A549 (cell line): ENCODE measurements around the gene PSD2. TPM values are rescaled to one million over a fixed set of nuclear protein-coding genes. Genes with fewer than 3 reads are reported as not detected.

Experiments
- ATAC-seq, 2 experiments: fragments of 200-7000 bp in 1 of 2; fragments of >200 bp in 1 of 2; cut with Nextera tagmentation in 1 of 2; cut with Tn5 transposase in 1 of 2; 3 replicates each; pipeline versions ENCODE4 v1.8.0 to v1.9.1; 2018 to 2020; ENCODE audit warnings: mild to moderate bottlenecking in 1 of 2, moderate library complexity in 1 of 2
- CTCF ChIA-PET: fragments of 300-600 bp; sonication (Branson Sonifier 250); formaldehyde crosslinking; extraction: SDS; loops from one replicate; lab custom pipeline; 2021; ENCODE audit warnings: antibody characterized with exemption, inconsistent platforms; lab: Yijun Ruan, JAX
- POLR2A ChIA-PET: fragments of 350-600 bp; formaldehyde crosslinking; extraction: SDS; loops from one replicate; lab custom pipeline; 2021; ENCODE audit warnings: antibody characterized with exemption, inconsistent platforms; lab: Yijun Ruan, JAX
- DNase-seq, 2 experiments: peaks; one replicate each; pipeline versions ENCODE4 v3.0.0 to v3.0.0-alpha.2; 2011 to 2016; ENCODE audit warnings: low read depth in 1 of 2, low spot score in 1 of 2
- FAIRE-seq: peaks from 2 replicates; lab custom pipeline; 2011; peaks lifted over from hg19 to GRCh38; lab: Jason Lieb, UNC
- H3K27ac ChIP-seq, 2 experiments: fragments of >200 bp; sonication (Bioruptor Twin); formaldehyde crosslinking; 3 replicates each; pipeline ENCODE4 v1.5.1; 2016 to 2017
- H3K4me1 ChIP-seq: fragments of >200 bp; sonication (Bioruptor Twin); formaldehyde crosslinking; 3 replicates; pipeline ENCODE4 v1.6.1; 2016
- H3K4me2 ChIP-seq: fragments of >200 bp; sonication (Bioruptor Twin); formaldehyde crosslinking; 3 replicates; pipeline ENCODE4 v1.6.1; 2016
- H3K4me3 ChIP-seq: fragments of >200 bp; sonication (Bioruptor Twin); formaldehyde crosslinking; 3 replicates; pipeline ENCODE4 v1.5.1; 2016
- H3K9me3 ChIP-seq: fragments of >200 bp; sonication (Bioruptor Twin); formaldehyde crosslinking; 3 replicates; pipeline ENCODE4 v1.6.1; 2016
- CBX8 ChIP-seq: fragments of 200-600 bp; sonication (generic); IDR thresholded peaks from 2 replicates; pipeline ENCODE4 v1.6.1; 2016
- CEBPB ChIP-seq, 2 experiments: fragments of >200 bp in 1 of 2; sonication (Bioruptor Twin) in 1 of 2; formaldehyde crosslinking in 1 of 2; IDR thresholded peaks; 2 replicates each; pipeline ENCODE4 v1.6.1; 2012 to 2016
- CHD2 ChIP-seq: fragments of 150-350 bp; IDR thresholded peaks from 2 replicates; pipeline ENCODE4 v1.6.1; 2014; ENCODE audit warnings: low read length; ENCODE audit not compliant: partially characterized antibody
- CHD4 ChIP-seq: fragments of 200-600 bp; sonication (generic); IDR thresholded peaks from 2 replicates; pipeline ENCODE4 v1.6.1; 2016; ENCODE audit warnings: antibody characterized with exemption, mild to moderate bottlenecking, borderline replicate concordance
- EHF ChIP-seq: fragments of 250-450 bp; sonication (Bioruptor Pico); IDR thresholded peaks from 2 replicates; pipeline ENCODE4 v1.5.0; 2020; ENCODE audit warnings: mild to moderate bottlenecking
- EHMT2 ChIP-seq: fragments of 200-600 bp; sonication (generic); IDR thresholded peaks from 2 replicates; pipeline ENCODE4 v1.6.1; 2016; ENCODE audit warnings: antibody characterized with exemption, low read depth, mild to moderate bottlenecking, moderate library complexity
- EP300 ChIP-seq, 2 experiments: fragments of >200 bp; sonication (Bioruptor Twin); formaldehyde crosslinking; IDR thresholded peaks; 2 replicates in 1 of 2; 3 replicates in 1 of 2; pipeline ENCODE4 v1.6.1; 2016 to 2017
- FOSL2 ChIP-seq, 2 experiments: fragments of 450-650 bp in 1 of 2; fragments of >200 bp in 1 of 2; sonication (Bioruptor Twin) in 1 of 2; formaldehyde crosslinking; IDR thresholded peaks; 2 replicates each; pipeline versions ENCODE4 v1.5.0 to v1.6.1; 2016 to 2020; ENCODE audit warnings: mild to moderate bottlenecking in 1 of 2, moderate library complexity in 1 of 2
- GATA3 ChIP-seq: IDR thresholded peaks from 2 replicates; pipeline ENCODE4 v1.6.1; 2012; ENCODE audit warnings: borderline replicate concordance
- HDAC2 ChIP-seq: fragments of 200-600 bp; sonication (generic); IDR thresholded peaks from 2 replicates; pipeline ENCODE4 v1.6.1; 2016
- HEYL ChIP-seq: fragments of 250-450 bp; sonication (Bioruptor Pico); IDR thresholded peaks from 2 replicates; pipeline ENCODE4 v1.8.0; 2021; ENCODE audit warnings: mild to moderate bottlenecking, moderate library complexity
- HOXA7 ChIP-seq: fragments of 250-450 bp; sonication (Bioruptor Pico); IDR thresholded peaks from 2 replicates; pipeline ENCODE4 v1.5.0; 2020; ENCODE audit warnings: mild to moderate bottlenecking, moderate library complexity
- JUN ChIP-seq, 2 experiments: fragments of >200 bp; sonication (Bioruptor Twin); formaldehyde crosslinking; IDR thresholded peaks; 2 replicates in 1 of 2; 3 replicates in 1 of 2; pipeline ENCODE4 v1.6.1; 2016 to 2017
- JUNB ChIP-seq: fragments of >200 bp; sonication (Bioruptor Twin); formaldehyde crosslinking; IDR thresholded peaks from 2 replicates; pipeline ENCODE4 v1.6.1; 2016
- KDM5A ChIP-seq: fragments of 200-600 bp; sonication (generic); IDR thresholded peaks from 2 replicates; pipeline ENCODE4 v1.6.1; 2016; ENCODE audit warnings: antibody characterized with exemption, mild to moderate bottlenecking
- MAZ ChIP-seq: fragments of 150-350 bp; IDR thresholded peaks from 2 replicates; pipeline ENCODE4 v1.6.1; 2014; ENCODE audit warnings: antibody characterized with exemption, low read depth, low read length, borderline replicate concordance
- PHF8 ChIP-seq: fragments of 200-600 bp; sonication (generic); IDR thresholded peaks from 2 replicates; pipeline ENCODE4 v1.6.1; 2016; ENCODE audit warnings: low read depth, mild to moderate bottlenecking, antibody characterized with exemption, moderate library complexity, borderline replicate concordance
- POLR2A ChIP-seq: IDR thresholded peaks from 2 replicates; pipeline ENCODE4 v1.6.1; 2012; ENCODE audit warnings: mild to moderate bottlenecking, low read length
- RARB ChIP-seq: fragments of 250-450 bp; sonication (Bioruptor Pico); IDR thresholded peaks from 2 replicates; pipeline ENCODE4 v1.8.0; 2021; ENCODE audit warnings: mild to moderate bottlenecking, moderate library complexity
- RCOR1 ChIP-seq: fragments of 150-350 bp; IDR thresholded peaks from 2 replicates; pipeline ENCODE4 v1.6.1; 2014; ENCODE audit warnings: antibody characterized with exemption, low read length, low read depth
- RNF2 ChIP-seq: fragments of 200-600 bp; sonication (generic); IDR thresholded peaks from 2 replicates; pipeline ENCODE4 v1.6.1; 2016; ENCODE audit warnings: low read depth, mild to moderate bottlenecking, antibody characterized with exemption, moderate library complexity, borderline replicate concordance
- SREBF2 ChIP-seq: fragments of 450-650 bp; IDR thresholded peaks from 2 replicates; pipeline ENCODE4 v1.6.1; 2014; ENCODE audit warnings: mild to moderate bottlenecking, moderate library complexity
- USF2 ChIP-seq: fragments of 450-650 bp; IDR thresholded peaks from 2 replicates; pipeline ENCODE4 v1.6.1; 2014; ENCODE audit warnings: antibody characterized with exemption
- ZC3H11A ChIP-seq: fragments of 450-650 bp; IDR thresholded peaks from 2 replicates; pipeline ENCODE4 v1.6.1; 2014; ENCODE audit warnings: antibody characterized with exemption, mild to moderate bottlenecking
- ZFP36 ChIP-seq: fragments of 450-650 bp; IDR thresholded peaks from 2 replicates; pipeline ENCODE4 v1.6.1; 2014; ENCODE audit warnings: borderline replicate concordance; ENCODE audit not compliant: partially characterized antibody
- ZNF302 ChIP-seq: fragments of 250-450 bp; sonication (Bioruptor Pico); IDR thresholded peaks from 2 replicates; pipeline ENCODE4 v1.9.0; 2021; ENCODE audit warnings: inconsistent platforms, mild to moderate bottlenecking, moderate library complexity
- ZSCAN20 ChIP-seq: fragments of 250-450 bp; sonication (Bioruptor Pico); IDR thresholded peaks from 2 replicates; pipeline ENCODE4 v1.8.0; 2022; ENCODE audit warnings: mild to moderate bottlenecking, moderate library complexity
- WGBS: methylation state at CpG from one replicate; pipeline ENCODE4 v1.1.6; 2017; ENCODE audit errors: missing lambda C conversion rate; 5-methylcytosine and 5-hydroxymethylcytosine counted together
- polyA plus RNA-seq, 4 experiments: library from polyadenylated mRNA; depleted of rRNA in 3 of 4; stranded (reverse); fragments of >200 nt; fragmentation: RNase III in 1 of 4; extraction: RNeasy Plus Mini Kit Qiagen cat#74134 plus additional on column Dnase treatment in 1 of 4; gene quantifications; 2 replicates in 3 of 4; 3 replicates in 1 of 4; pipeline ENCODE4 v1.2.3, GENCODE V29; 2011 to 2017

The PSD2 gene
- polyA plus RNA-seq, 2 of the 4 experiments (the other 2 are of a cell fraction) = 0.05 TPM; not detected in 1

- no peak; a peak in 2 of 6 replicates for ATAC-seq
- no peak for FAIRE-seq
- CTCF ChIA-PET = interaction anchor here (0.8 to 12.5 kb wide), 5 partner anchors 22 to 118 kb away, joined by 4 to 193 read pairs (median 4); no protein-coding TSS in a partner anchor
- POLR2A ChIA-PET = interaction anchor here (1.1 kb wide), 1 partner anchor 258 kb away, joined by 6 read pairs; no protein-coding TSS in a partner anchor
- peaks cover 6% of the 10 kb centered on the region for H3K4me1 ChIP-seq
- WGBS = 69% methylated on average over 3 of the region's 3 CpGs
- DNase-seq = no peak
- H3K9me3 ChIP-seq = no peaks in the 10 kb centered on the region
- TF ChIP-seq RCOR1 (no peak), RNF2 (no peak), POLR2A (no peak), JUN (IDR thresholded peaks at IDR 0.05) (no peak), KDM5A (no peak), EHF (CRISPR knock-in tag) (no peak), MAZ (no peak), HDAC2 (no peak), PHF8 (no peak)
- no peak overlapping the region for H3K27ac ChIP-seq
- H3K4me2 ChIP-seq = no peak overlapping the region
- H3K4me3 ChIP-seq = no peak overlapping the region
Observed at GRCh38 chr5:139850423-139851016, 54.9 kb downstream of the PSD2 start.

- TF ChIP-seq EP300 (IDR thresholded peaks at IDR 0.05) (no peak), ZFP36 (no peak), CHD4 (no peak), EHMT2 (no peak), FOSL2 (IDR thresholded peaks at IDR 0.05) (no peak), FOSL2 (CRISPR knock-in tag; IDR thresholded peaks at IDR 0.05) (no peak), HEYL (CRISPR knock-in tag) (no peak), CEBPB (IDR thresholded peaks at IDR 0.05) (no peak), CHD2 (no peak), JUNB (no peak), HOXA7 (CRISPR knock-in tag) (no peak), USF2 (no peak), ZC3H11A (no peak), ZNF302 (no peak), CBX8 (no peak), KDM5A (no peak), ZSCAN20 (no peak), JUN (IDR thresholded peaks at IDR 0.05) (no peak)
- TF ChIP-seq, all 56 proteins: peak for 0
- CTCF ChIA-PET = interaction anchor here (0.9 to 12.5 kb wide), 5 partner anchors 8 to 117 kb away, joined by 3 to 193 read pairs (median 10); no protein-coding TSS in a partner anchor
- no peak overlapping the region for H3K4me3 ChIP-seq
- H3K27ac ChIP-seq = no peak overlapping the region
- H3K4me1 ChIP-seq = peaks cover 6% of the 10 kb centered on the region
- DNase-seq (no peak), FAIRE-seq (no peak), ATAC-seq (no peak)
- POLR2A ChIA-PET = no interaction called here
- H3K4me2 ChIP-seq = no peak overlapping the region
- 86% methylated on average over 19 of the region's 19 CpGs for WGBS
- H3K9me3 ChIP-seq = no peaks in the 10 kb centered on the region
Observed at GRCh38 chr5:139851558-139851957, 56.0 kb downstream of the PSD2 start.

- Histone ChIP-seq H3K4me1 (no peaks in the 10 kb centered on the region), H3K9me3 (no peaks in the 10 kb centered on the region), H3K4me2 (no peak overlapping the region), H3K4me3 (no peak overlapping the region), H3K27ac (no peak overlapping the region)
- ChIA-PET CTCF (interaction anchor here (0.6 to 12.5 kb wide), 8 partner anchors 8 to 128 kb away, joined by 3 to 193 read pairs (median 4); no protein-coding TSS in a partner anchor), POLR2A (no interaction called here)
- no peak for DNase-seq
- WGBS = 81% methylated on average over 7 of the region's 8 CpGs
- ATAC-seq = no peak
- no peak for TF ChIP-seq ZFP36
- no peak for TF ChIP-seq RARB (CRISPR knock-in tag)
- no peak for TF ChIP-seq GATA3
- TF ChIP-seq USF2 = no peak
- TF ChIP-seq SREBF2 = no peak
- no peak for TF ChIP-seq ZSCAN20
- no peak for FAIRE-seq
Observed at GRCh38 chr5:139852696-139853095, 57.1 kb downstream of the PSD2 start.
